Activated T-cell treated with anti-CD3 and anti-CD28 coated beads, Interleukin-2, amount 50 U/mL, for 4 hours (primary cell): ENCODE results near the gene HYAL4. TPM values are rescaled to one million over a fixed set of nuclear protein-coding genes. Genes with fewer than 3 reads are reported as not detected.

Source experiments
- ATAC-seq, 2 donors: fragments of 200-7000 bp; cut with Tn5 transposase; one replicate each; pipeline ENCODE4 v1.10.0; 2021
- DNase-seq: peaks from one replicate; pipeline ENCODE4 v3.0.0-alpha.2; 2020
- H3K27me3 Mint-ChIP-seq: one replicate; pipeline ENCODE4 v1.8.0; 2021; ENCODE audit warnings: low read depth, mixed read lengths
- H3K36me3 Mint-ChIP-seq: one replicate; pipeline ENCODE4 v1.8.0; 2022; ENCODE audit warnings: mixed read lengths; ENCODE audit not compliant: insufficient read depth
- H3K4me1 Mint-ChIP-seq: one replicate; pipeline ENCODE4 v1.8.0; 2021; ENCODE audit warnings: low read depth, mixed read lengths
- H3K4me3 Mint-ChIP-seq: one replicate; pipeline ENCODE4 v1.8.0; 2021; ENCODE audit warnings: mild to moderate bottlenecking, moderate library complexity, mixed read lengths
- H3K9me3 Mint-ChIP-seq: one replicate; pipeline ENCODE4 v1.8.0; 2021; ENCODE audit warnings: mixed read lengths
- total RNA-seq, 3 donors: library from RNA; stranded (reverse); gene quantifications; one replicate each; pipeline ENCODE4 v1.2.1, GENCODE V29; 2021

The HYAL4 gene
- total RNA-seq, 3 donors from 2014 or later: not detected

DNA sequence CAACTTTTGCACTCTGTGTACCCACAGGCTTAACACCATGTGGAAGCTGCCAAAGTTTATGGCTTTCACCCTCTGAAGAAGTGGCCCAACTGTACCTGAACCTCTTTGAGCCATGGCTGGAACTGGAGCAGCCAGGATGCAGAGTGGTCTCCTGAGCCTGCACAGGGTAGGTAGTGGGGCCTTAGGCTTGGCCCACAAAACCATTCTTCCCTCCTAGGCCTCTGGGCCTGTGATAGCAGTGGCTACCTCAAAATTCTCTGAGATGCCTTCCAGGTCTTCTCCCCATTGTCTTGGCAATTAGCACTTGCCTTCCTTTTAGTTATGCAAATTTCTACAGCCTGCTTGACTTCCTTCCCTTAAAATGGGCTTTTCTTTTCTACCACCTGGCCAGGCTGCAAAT lies 60.7 kb downstream of the HYAL4 start:
- ATAC-seq: no peak
- no peak overlapping the region for H3K4me3 Mint-ChIP-seq
- no peak for DNase-seq
- H3K27me3 Mint-ChIP-seq: no peaks in the 10 kb centered on the region
- no peaks in the 10 kb centered on the region for H3K36me3 Mint-ChIP-seq
- H3K9me3 Mint-ChIP-seq: peaks cover 12% of the 10 kb centered on the region
- H3K4me1 Mint-ChIP-seq: no peaks in the 10 kb centered on the region

DNA sequence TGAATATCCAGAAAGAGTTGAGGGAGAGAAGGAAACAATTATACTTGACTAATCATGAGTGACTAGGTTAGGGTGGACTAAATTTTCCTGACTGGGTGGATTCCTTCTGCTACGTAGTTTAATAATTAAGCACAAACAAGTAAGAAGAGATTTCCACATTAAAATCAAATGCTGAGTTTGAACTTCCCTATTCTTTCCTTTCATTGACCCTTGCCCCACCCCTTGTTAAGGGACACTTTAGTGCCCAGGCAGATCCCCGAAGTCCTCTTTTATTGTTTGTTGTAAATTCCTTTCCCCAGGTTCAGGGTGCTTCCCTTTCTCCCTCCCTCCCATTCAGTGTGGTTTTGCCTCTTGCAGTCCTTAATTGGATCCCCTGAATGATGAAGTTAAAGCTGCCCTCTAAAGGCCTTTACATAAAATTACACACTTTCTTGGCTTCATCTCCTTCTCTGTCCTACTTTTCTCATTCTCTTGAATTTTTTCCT lies 71.3 kb downstream of the HYAL4 start:
- H3K9me3 Mint-ChIP-seq: no peaks in the 10 kb centered on the region

DNA sequence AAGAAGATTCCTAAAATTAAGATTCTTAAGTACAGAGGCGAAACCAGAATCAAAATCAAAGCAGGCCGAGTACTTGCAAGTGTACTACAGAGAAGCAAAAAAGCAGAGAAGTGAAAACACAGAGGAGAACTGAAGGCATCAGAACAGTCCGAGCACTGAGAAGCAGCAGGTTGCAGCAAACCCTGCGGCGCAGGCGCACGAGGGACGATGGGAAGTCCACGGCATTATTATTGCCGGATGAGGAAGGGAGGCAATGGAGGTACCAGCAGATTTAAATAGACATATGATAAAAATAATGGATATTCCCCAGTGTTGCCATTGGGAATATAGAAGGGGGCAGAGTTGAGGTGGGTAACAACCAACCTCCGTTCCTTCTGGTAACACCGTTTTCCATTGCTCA lies 72.9 kb downstream of the HYAL4 start:
- Mint-ChIP-seq H3K4me1 (no peaks in the 10 kb centered on the region), H3K27me3 (peaks cover 2% of the 10 kb centered on the region), H3K36me3 (no peaks in the 10 kb centered on the region), H3K4me3 (no peak overlapping the region), H3K9me3 (no peaks in the 10 kb centered on the region)
- no peak for ATAC-seq
- DNase-seq: no peak

More for the DNA sequence above, 71.3 kb downstream of the HYAL4 start:
- DNase-seq: no peak
- H3K36me3 Mint-ChIP-seq: no peaks in the 10 kb centered on the region
- H3K4me1 Mint-ChIP-seq: no peaks in the 10 kb centered on the region
- ATAC-seq: no peak
- H3K4me3 Mint-ChIP-seq: no peak overlapping the region
- H3K27me3 Mint-ChIP-seq: peaks cover 2% of the 10 kb centered on the region

- Mint-ChIP-seq H3K4me3 (no peak overlapping the region), H3K4me1 (no peaks in the 10 kb centered on the region), H3K36me3 (no peaks in the 10 kb centered on the region), H3K9me3 (no peaks in the 10 kb centered on the region), H3K27me3 (peaks cover 2% of the 10 kb centered on the region)
- DNase-seq (no peak), ATAC-seq (no peak)
Observed at GRCh38 chr7:123918309-123918708, 73.3 kb downstream of the HYAL4 start.

GRCh38 chr7:123923599-123923998 lies 78.6 kb downstream of the HYAL4 start:
- ATAC-seq: no peak
- DNase-seq: no peak
- Mint-ChIP-seq H3K4me3 (no peak overlapping the region), H3K4me1 (no peaks in the 10 kb centered on the region), H3K27me3 (no peaks in the 10 kb centered on the region), H3K36me3 (no peaks in the 10 kb centered on the region), H3K9me3 (no peaks in the 10 kb centered on the region)

- H3K36me3 Mint-ChIP-seq: no peaks in the 10 kb centered on the region
- H3K4me1 Mint-ChIP-seq: no peaks in the 10 kb centered on the region
- no peak for DNase-seq
- no peaks in the 10 kb centered on the region for H3K9me3 Mint-ChIP-seq
- H3K27me3 Mint-ChIP-seq: no peaks in the 10 kb centered on the region
- no peak for ATAC-seq
- H3K4me3 Mint-ChIP-seq: no peak within 1 kb of the TSS
Observed at GRCh38 chr7:123924941-123925340, 80.0 kb downstream of the HYAL4 start, which contains the start of gene SPAM1. Gene SPAM1 (plus strand): TSS chr7:123925241. CDS start chr7:123953571, 28,330 bp downstream.

Other genes with a start within 250 kb of the HYAL4 start
- gene ASB15, start 243.3 kb upstream of the HYAL4 start, total RNA-seq: not detected
- not detected for gene LMOD2, start 189.3 kb upstream of the HYAL4 start, total RNA-seq
- gene WASL, start 96.2 kb upstream of the HYAL4 start, total RNA-seq: 1 to 10 TPM; 4.7 to 5.4 (median 5.3) TPM
- gene SPAM1, start 80.1 kb downstream of the HYAL4 start, total RNA-seq: not detected
- not detected for gene TMEM229A, start 187.9 kb downstream of the HYAL4 start, total RNA-seq